GM06990 (cell line): ENCODE measurements around the gene CAB39.

Experiments
- DNase-seq: peaks from one replicate; pipeline ENCODE4 v3.0.0-alpha.2; 2011; ENCODE audit not compliant: insufficient read length; ENCODE audit errors: extremely low read depth
- H3K27me3 ChIP-seq: replicated peaks from 2 replicates; pipeline ENCODE4 v1.6.0; 2011; ENCODE audit warnings: low read length; ENCODE audit not compliant: control insufficient read depth, insufficient read depth
- H3K36me3 ChIP-seq: 2 replicates; pipeline ENCODE4 v1.5.1; 2011; ENCODE audit warnings: low read length; ENCODE audit not compliant: control insufficient read depth, insufficient read depth
- H3K4me3 ChIP-seq: replicated peaks from 2 replicates; pipeline ENCODE4 v1.5.1; 2011; ENCODE audit warnings: low read depth, mild to moderate bottlenecking, control low read depth, low read length
- CTCF ChIP-seq: IDR thresholded peaks from 2 replicates; pipeline ENCODE4 v1.5.1; 2011; ENCODE audit warnings: low read length, control low read depth, mild to moderate bottlenecking, inconsistent platforms; ENCODE audit not compliant: insufficient read depth, poor library complexity, severe bottlenecking

The CAB39 gene

GRCh38 chr2:230737791-230738226 is 25.2 kb downstream of the CAB39 start:
- no peak overlapping the region for H3K4me3 ChIP-seq
- TF ChIP-seq CTCF, result no peak
- no peak for DNase-seq
- H3K36me3 ChIP-seq, result peaks cover 12% of the 10 kb centered on the region
- no peaks in the 10 kb centered on the region for H3K27me3 ChIP-seq

DNA sequence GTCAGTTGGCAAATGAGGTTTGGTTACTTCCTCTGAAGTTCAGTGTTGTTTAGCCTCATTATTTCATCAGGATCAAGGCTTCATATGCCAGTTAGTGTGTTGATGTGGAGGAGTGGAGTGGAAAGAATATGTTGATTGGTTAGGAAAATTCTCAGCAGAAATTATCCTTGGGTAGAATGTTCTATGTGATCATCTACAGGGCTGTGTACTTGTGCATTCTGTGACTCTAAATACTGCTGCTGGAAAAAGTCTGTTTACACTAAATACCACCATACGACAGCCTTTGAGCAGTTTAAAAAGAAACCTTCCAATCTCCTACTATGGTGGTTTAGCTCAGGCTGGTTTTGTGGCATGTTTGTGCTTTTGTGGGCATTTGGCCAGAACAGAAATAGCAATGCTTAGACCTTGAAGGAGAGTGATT is 25.8 kb downstream of the CAB39 start:
- Histone ChIP-seq H3K4me3 (no peak overlapping the region), H3K27me3 (no peaks in the 10 kb centered on the region), H3K36me3 (peaks cover 10% of the 10 kb centered on the region)
- no peak for DNase-seq
- no peak for TF ChIP-seq CTCF

GRCh38 chr2:230738924-230739323 is 26.3 kb downstream of the CAB39 start:
- Histone ChIP-seq H3K4me3 (no peak overlapping the region), H3K36me3 (peaks cover 10% of the 10 kb centered on the region), H3K27me3 (no peaks in the 10 kb centered on the region)
- no peak for DNase-seq
- no peak for TF ChIP-seq CTCF

GRCh38 chr2:230739961-230740360 is 27.3 kb downstream of the CAB39 start:
- no peak for TF ChIP-seq CTCF
- DNase-seq, result no peak
- H3K4me3 ChIP-seq, result no peak overlapping the region
- H3K27me3 ChIP-seq, result no peaks in the 10 kb centered on the region
- H3K36me3 ChIP-seq, result peaks cover 10% of the 10 kb centered on the region

DNA sequence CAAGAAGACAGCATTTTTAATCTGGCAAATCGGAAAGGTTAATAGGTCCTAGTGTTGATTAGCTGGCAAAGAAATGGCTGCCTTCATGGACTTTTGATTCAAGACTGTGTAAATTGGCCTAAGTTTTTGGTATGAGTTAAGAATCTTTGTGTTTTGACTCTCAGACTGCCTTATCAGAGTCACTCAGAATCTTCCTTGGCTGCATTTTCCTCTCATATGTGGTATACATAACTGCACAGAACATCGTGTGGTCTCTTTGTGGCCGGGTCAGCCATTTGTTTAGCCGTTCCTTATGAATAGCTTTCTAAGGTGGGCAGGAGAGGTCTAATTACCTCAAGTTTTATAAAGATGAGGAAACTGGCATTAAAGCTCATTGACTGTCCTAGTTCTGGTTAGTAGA is 30.1 kb downstream of the CAB39 start:
- peaks cover 14% of the 10 kb centered on the region for H3K36me3 ChIP-seq
- no peak for TF ChIP-seq CTCF

GRCh38 chr2:230746213-230746612 is 33.6 kb downstream of the CAB39 start:
- no peak for TF ChIP-seq CTCF
- Histone ChIP-seq H3K36me3 (peaks cover 6% of the 10 kb centered on the region), H3K4me3 (no peak overlapping the region), H3K27me3 (no peaks in the 10 kb centered on the region)
- DNase-seq, result no peak

More for the DNA sequence above, 30.1 kb downstream of the CAB39 start:
- no peaks in the 10 kb centered on the region for H3K27me3 ChIP-seq
- no peak overlapping the region for H3K4me3 ChIP-seq
- DNase-seq, result no peak
